ENCODE measurements around the gene ECE1.

Gene ECE1

GRCh38 chr1:21325231-21325718, 35.0 kb upstream of the ECE1 start:
- DNase-seq = no peak

DNA sequence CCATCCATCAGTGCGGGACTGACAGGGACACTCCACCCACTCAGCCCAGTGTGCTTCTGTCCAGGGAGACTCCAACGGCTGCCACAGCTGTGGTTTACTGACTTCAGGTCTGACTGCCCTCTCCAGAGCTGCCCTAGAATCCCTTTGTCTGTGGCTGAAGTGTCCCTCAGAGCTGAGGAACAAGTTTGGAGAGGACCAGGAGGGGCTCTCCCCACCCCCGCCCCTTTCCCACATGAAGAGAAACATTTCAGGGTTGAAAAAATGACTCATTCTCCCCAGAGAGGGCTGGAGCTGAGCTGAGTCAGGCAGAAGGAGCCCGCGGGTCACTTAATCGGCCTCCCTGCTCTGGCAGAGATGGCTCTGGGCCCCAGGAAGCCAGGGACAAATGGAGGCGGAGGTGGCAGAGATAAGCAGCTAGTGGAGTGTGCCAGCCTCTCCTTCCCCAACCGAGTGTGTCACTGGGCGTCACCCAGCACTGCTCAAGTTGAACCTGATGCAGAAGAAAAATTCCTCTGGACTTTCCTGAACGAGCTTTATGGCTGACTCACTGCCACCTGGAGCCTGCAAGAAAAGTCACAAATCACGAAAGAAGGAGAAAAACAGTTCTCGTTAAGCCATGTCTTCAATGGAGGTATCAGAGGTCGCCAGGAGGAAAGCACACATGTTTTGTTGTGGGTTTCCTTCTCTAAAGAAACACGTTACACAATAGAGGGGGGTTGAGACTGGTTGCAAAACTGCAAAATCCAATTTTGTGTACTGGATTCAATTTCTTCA, 34.3 kb upstream of the ECE1 start:
- DNase-seq = peak; percentile 76

GRCh38 chr1:21323091-21323490, 32.8 kb upstream of the ECE1 start:
- DNase-seq = no peak

DNA sequence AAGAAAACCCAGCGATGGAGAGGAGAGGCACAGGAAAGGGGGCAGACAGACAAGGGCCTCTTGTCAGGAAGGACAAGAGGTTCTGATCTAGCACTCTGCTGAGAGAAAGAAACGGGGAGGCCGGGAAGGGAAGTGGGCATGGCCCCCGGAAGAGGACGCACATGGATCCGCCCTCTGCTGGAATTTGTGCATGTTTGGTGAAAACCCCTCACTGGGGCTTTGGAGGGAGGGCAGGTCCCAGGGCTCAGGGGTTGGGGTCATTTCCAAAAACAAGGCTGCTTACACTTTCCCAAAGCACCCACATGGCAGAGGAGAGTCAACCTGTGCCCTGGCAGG, 32.4 kb upstream of the ECE1 start:
- no peak for DNase-seq

GRCh38 chr1:21321963-21322680, 31.9 kb upstream of the ECE1 start:
- DNase-seq = no peak

- no peak for DNase-seq
Measured at GRCh38 chr1:21320410-21321108, 30.3 kb upstream of the ECE1 start.

GRCh38 chr1:21319447-21320407, 29.5 kb upstream of the ECE1 start:
- no peak for DNase-seq

DNA sequence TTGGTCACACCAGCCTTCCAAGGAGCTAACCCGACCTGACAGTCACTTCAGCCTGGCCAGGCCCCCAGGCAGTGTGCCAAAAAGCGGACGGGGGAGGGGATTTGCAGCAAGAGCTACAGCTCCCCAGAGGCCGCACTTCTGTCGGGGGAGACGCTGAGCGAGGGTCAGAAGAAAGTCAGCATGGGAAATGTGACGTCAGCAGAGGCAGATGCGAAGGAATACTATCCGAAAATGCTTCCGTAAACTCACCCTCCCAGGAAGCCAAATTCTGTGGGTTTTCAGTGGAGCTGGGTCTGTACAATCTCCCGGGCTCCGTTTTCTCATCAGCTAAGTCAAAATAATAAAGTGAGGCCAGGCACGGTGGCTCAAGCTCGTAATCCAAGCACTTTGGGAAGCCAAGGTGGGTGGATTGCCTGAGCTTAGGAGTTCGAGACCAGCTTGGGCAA, 28.5 kb upstream of the ECE1 start:
- peak; percentile 86 for DNase-seq

- no peak for DNase-seq
Measured at GRCh38 chr1:21318057-21318713, 27.9 kb upstream of the ECE1 start.

GRCh38 chr1:21317690-21318043, 27.4 kb upstream of the ECE1 start:
- DNase-seq = no peak

DNA sequence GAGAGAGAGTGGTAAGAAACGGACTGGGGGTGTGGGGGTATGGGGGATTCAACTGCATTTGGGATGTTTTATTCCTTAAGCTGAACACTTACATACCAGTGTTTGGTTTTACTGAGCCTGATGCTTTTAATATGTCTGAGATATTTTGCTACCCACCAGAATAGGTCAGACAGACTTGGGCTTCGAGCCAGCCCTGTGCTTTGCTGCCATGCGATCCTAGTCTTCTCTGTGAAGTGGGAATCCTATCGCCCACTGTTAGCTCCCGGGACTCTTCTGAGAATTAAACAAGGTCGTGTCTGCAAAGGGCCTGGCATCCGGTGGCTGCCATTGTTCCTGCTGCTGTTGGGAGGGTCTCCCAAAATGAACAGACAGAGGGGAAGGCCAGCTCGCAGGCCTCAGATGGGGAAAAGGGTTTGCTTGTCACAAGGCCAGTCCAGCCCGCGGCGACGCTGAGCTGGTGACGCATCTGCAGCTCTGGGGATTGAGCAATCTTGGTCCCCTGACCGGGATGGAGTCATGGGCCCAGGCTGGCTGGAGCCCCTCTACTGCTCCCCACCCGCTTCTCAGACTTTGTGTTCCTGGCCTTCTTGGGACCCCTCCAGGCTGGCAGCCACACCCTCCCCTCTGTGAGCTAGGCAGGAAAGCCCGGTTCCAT, 26.9 kb upstream of the ECE1 start:
- peak; percentile 21 for DNase-seq

DNA sequence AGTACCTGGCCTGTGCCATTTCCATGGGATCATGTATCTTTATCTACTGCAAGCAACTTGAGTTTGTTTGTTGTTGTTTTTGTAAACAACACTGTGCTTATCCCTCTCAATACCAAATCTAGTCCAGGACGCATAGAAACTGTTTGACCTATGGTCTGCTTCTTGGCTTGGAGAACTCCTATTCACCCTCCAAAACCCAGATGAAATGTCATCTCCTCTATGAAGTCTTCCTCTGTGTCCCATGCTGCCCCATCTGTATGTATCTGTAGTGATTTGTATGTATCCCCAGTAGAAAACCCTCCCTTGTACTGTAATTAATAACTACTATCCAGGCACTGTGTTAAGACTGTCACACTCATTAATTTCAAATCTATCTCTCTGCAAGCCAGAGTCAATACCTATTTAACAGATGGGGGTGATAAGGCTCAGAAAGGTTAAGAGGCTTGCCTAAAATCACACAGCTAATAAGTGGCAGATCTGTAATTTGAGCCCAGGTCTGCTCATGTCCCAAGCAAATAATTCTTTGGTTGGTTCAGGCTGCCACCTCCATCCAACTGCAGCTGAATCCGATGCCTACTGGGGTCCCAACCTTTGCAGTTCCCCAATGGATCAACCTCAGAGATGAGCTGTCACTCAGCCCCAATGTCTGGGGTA, 24.6 kb upstream of the ECE1 start:
- DNase-seq = no peak

DNA sequence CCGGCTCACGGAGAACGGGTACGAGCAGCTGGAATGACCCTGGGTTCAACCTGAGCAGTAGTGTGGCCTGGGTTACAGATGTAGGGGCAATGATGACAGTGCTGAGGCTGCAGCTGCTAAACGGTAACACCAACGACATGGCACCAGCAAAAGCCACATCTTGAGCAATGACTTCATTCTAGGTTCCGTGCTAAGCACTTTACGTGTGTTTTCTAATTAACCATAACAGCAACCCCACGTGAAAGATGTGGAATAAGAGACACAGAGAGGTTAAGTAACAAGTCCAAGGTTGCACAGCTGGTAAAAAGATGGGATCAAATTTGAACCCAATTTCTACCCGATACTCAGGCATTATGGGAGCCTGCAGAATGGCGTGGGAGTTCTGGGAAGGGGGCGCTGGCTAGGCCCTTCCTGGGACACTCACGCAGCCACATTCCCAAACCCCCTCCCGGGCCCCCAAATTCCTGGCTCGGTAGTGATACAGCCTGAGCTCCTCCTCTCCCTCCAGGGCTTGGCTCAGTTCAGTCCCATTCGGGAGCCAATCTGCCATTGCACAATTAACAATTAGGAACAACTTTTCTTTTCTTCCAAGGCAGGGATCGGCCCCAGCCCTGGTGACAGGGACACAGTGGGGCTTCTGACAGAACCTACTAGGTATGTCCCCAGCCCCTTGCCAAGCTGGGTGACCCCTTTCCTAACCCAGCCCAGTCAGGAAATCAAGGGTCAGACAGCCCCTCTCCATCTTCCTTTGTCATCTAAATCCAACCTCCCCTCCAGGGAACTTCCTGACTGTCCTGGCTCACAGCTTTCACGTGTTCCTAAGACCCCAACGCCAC, 23.8 kb upstream of the ECE1 start:
- peak; percentile 41 for DNase-seq

DNA sequence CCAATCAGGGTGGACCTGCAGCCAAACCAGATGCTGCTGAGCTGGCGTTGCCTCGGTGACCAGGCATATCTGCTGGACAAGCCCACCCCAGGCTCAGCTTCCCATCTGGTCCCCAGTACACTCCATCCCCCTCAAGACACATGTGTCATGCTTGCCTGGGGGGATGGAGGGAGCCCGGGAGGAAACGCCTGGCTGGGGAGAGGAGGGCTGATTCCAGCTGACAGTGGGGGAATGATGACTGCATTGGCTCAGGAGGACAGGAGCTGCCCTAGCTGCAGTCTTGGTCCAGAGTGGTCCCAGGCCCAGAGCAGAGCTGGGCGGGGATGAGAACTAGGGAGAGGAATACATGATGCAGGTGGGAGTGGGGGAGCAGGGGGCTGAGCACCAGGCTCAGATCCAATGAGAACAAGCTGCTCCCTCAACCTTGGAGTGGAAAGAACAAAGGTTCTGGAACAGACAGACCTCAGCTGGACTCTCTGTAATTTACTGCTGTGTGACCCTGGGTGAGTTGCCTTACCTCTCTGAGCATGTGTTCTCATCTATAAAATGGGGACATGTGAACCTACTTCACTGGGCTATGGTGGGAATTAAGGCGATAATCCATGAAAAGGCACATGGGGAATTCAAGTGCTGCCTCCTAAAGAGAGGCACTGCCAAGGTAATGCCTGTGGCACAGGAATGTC, 23.1 kb upstream of the ECE1 start:
- peak; percentile 83 for DNase-seq

DNA sequence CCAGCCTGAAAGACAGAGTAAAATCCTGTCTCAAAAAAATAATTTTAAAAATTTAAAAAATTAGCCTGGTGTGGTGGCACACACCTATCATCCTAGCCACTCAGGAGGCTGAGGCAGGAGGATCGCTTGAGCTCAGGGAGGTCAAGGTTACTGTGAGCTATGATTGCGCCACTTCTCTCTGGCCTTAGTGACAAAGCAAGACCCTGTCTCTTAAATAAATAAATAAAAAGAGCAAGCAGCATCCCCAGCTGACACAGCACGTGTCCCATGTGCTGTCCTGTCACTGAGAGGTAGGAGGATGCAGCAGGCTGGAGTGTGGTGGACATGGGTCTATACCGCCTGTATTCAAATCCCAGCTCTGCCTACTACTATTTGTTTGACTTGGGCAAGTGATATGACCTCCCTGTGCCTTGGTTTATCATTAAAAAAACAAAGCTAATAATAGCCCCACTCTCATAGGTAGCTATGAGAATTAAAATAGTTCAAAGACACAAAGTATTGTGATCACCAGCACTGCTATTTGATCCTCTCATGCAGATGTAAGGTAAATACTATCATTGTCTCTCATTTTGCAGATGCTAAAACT, 22.2 kb upstream of the ECE1 start:
- no peak for DNase-seq

DNA sequence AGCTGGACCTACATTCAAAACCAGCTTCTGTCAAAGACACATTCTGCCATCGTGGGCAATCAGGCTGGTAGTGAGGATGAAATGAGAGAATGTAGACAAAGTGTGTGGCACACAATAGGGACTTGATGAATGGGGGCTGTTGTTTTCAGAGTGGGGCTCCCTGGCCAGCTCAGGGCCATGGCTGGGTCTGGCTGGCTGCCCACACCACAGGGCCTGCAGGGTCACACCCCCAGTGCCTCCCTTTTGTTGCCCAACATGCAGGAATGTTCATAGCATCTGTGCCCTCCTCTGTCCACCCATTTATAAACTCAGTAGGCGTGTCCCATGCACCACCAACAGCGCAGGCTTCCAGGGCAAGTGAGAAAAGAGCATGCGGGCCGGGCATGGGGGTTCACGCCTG, 20.8 kb upstream of the ECE1 start:
- no peak for DNase-seq

DNA sequence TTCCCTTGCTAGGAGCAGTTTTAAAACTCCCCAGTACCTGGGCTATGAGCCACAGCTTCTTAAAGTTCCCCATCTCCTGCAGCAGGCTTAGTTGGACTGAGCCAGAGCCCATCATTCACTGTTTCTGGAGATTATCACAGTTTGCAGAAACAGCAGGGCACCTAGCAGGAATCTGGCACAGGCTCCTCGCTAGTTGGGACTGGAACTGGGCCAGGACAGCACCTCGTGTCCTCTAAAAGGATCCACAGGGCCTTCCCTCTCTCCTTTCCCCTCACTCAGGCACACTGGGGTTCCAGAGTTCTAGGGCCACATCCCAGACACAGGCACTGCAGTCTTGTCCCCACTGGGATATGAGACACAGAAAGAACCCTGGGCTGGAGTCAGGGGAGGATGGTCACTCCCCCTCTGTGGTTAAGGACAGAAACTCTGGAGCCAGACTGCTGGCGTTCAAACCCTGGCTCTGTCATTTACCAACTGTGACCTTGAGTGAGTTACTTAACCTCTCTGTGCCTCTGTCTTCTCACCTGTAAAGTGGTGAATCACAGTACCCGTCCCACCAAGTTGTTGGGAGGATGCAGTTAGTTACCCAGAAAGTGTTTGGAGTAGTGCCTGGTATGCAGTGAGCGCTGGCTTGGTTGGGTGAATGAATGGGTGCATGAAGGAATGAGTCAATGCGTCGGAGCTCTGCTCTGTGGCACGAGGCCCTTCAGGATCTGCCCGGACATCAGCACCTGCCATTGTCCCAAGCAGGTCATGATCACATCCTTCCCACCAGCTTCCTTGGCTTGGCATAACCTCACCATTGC, 18.8 kb upstream of the ECE1 start:
- DNase-seq = no peak

- DNase-seq = no peak
Measured at GRCh38 chr1:21308330-21308729, 18.1 kb upstream of the ECE1 start.
